ENCODE data around the gene GAB2.

GAB2 gene

GRCh38 chr11:78171951-78172350 lies 245.7 kb downstream of the GAB2 start:
- DNase-seq = no peak

- no peak for DNase-seq
These were observed 246.6 kb downstream of the GAB2 start for GRCh38 chr11:78170874-78171549.

DNA sequence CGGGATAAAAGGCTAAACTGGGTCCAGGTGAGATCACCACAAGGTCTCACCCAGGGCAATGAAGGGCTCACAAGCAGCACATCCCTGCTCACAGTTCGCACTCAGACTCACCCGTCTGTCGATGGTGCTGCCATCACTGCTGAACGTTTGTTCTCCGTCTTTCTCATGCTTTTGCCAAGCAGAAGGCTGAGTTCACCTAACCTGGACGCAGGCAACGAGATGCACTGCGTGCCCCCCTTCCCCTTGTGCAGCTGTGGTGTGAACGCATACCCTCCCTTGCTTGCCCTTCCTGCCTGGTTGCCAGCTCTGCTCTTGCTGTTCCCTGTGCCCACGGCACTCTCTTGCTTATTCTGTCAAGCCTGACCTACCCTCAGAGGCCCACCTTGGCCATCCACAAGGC lies 247.2 kb downstream of the GAB2 start:
- DNase-seq = no peak

- no peak for DNase-seq
These were observed 248.8 kb downstream of the GAB2 start for GRCh38 chr11:78168539-78169477.

GRCh38 chr11:78166855-78167469 lies 250.7 kb downstream of the GAB2 start:
- no peak for DNase-seq
